ENCODE measurements around the gene FGR. TPM values are rescaled to one million over a fixed set of nuclear protein-coding genes. Genes with fewer than 3 reads are reported as not detected.

The FGR gene
- total and polyA plus RNA-seq, 2 experiments from 2014 or later = 0.53 to 0.56 TPM

DNA sequence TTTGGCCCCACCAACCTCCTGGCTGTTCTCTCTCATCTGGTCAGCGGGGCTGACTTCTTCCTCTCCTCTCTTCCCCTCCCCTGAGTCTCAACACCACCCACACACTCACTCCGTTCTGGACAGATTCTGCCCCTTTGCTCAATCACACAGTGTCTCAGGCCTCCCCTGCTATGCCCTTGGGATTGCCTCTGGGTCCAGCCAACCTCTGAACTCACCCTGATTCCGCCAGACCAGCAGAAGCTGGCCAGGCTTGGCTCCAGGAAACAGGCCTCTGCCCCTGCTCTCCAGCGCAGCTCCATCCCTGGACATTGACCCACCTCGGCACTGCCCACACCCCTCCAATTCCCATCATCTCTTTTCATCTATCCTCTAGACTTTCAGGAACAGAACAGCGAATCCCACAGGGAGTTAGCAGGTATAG lies 53.2 kb downstream of the FGR start (continued):
- TF ChIP-seq, protein P1, sequence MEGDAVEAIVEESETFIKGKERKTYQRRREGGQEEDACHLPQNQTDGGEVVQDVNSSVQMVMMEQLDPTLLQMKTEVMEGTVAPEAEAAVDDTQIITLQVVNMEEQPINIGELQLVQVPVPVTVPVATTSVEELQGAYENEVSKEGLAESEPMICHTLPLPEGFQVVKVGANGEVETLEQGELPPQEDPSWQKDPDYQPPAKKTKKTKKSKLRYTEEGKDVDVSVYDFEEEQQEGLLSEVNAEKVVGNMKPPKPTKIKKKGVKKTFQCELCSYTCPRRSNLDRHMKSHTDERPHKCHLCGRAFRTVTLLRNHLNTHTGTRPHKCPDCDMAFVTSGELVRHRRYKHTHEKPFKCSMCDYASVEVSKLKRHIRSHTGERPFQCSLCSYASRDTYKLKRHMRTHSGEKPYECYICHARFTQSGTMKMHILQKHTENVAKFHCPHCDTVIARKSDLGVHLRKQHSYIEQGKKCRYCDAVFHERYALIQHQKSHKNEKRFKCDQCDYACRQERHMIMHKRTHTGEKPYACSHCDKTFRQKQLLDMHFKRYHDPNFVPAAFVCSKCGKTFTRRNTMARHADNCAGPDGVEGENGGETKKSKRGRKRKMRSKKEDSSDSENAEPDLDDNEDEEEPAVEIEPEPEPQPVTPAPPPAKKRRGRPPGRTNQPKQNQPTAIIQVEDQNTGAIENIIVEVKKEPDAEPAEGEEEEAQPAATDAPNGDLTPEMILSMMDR (conservative IDR thresholded peaks at IDR 0.05; ENCODE audit: low read depth in 2 of 2) = no peak
- TF ChIP-seq JUNB (IDR thresholded peaks at IDR 0.05; ENCODE audit: unreplicated experiment) (no peak), POLR2AphosphoS5 (IDR thresholded peaks at IDR 0.05; ENCODE audit: low read depth) (no peak), ZNF114 (CRISPR knock-in tag; IDR thresholded peaks at IDR 0.05) (no peak)
- TF ChIP-seq, protein P2, sequence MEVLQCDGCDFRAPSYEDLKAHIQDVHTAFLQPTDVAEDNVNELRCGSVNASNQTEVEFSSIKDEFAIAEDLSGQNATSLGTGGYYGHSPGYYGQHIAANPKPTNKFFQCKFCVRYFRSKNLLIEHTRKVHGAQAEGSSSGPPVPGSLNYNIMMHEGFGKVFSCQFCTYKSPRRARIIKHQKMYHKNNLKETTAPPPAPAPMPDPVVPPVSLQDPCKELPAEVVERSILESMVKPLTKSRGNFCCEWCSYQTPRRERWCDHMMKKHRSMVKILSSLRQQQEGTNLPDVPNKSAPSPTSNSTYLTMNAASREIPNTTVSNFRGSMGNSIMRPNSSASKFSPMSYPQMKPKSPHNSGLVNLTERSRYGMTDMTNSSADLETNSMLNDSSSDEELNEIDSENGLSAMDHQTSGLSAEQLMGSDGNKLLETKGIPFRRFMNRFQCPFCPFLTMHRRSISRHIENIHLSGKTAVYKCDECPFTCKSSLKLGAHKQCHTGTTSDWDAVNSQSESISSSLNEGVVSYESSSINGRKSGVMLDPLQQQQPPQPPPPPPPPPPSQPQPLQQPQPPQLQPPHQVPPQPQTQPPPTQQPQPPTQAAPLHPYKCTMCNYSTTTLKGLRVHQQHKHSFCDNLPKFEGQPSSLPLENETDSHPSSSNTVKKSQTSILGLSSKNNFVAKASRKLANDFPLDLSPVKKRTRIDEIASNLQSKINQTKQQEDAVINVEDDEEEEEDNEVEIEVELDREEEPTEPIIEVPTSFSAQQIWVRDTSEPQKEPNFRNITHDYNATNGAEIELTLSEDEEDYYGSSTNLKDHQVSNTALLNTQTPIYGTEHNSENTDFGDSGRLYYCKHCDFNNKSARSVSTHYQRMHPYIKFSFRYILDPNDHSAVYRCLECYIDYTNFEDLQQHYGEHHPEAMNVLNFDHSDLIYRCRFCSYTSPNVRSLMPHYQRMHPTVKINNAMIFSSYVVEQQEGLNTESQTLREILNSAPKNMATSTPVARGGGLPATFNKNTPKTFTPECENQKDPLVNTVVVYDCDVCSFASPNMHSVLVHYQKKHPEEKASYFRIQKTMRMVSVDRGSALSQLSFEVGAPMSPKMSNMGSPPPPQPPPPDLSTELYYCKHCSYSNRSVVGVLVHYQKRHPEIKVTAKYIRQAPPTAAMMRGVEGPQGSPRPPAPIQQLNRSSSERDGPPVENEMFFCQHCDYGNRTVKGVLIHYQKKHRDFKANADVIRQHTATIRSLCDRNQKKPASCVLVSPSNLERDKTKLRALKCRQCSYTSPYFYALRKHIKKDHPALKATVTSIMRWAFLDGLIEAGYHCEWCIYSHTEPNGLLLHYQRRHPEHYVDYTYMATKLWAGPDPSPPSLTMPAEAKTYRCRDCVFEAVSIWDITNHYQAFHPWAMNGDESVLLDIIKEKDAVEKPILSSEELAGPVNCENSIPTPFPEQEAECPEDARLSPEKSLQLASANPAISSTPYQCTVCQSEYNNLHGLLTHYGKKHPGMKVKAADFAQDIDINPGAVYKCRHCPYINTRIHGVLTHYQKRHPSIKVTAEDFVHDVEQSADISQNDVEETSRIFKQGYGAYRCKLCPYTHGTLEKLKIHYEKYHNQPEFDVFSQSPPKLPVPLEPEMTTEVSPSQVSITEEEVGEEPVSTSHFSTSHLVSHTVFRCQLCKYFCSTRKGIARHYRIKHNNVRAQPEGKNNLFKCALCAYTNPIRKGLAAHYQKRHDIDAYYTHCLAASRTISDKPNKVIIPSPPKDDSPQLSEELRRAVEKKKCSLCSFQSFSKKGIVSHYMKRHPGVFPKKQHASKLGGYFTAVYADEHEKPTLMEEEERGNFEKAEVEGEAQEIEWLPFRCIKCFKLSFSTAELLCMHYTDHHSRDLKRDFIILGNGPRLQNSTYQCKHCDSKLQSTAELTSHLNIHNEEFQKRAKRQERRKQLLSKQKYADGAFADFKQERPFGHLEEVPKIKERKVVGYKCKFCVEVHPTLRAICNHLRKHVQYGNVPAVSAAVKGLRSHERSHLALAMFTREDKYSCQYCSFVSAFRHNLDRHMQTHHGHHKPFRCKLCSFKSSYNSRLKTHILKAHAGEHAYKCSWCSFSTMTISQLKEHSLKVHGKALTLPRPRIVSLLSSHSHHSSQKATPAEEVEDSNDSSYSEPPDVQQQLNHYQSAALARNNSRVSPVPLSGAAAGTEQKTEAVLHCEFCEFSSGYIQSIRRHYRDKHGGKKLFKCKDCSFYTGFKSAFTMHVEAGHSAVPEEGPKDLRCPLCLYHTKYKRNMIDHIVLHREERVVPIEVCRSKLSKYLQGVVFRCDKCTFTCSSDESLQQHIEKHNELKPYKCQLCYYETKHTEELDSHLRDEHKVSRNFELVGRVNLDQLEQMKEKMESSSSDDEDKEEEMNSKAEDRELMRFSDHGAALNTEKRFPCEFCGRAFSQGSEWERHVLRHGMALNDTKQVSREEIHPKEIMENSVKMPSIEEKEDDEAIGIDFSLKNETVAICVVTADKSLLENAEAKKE (CRISPR knock-in tag; IDR thresholded peaks at IDR 0.05) = no peak

DNA sequence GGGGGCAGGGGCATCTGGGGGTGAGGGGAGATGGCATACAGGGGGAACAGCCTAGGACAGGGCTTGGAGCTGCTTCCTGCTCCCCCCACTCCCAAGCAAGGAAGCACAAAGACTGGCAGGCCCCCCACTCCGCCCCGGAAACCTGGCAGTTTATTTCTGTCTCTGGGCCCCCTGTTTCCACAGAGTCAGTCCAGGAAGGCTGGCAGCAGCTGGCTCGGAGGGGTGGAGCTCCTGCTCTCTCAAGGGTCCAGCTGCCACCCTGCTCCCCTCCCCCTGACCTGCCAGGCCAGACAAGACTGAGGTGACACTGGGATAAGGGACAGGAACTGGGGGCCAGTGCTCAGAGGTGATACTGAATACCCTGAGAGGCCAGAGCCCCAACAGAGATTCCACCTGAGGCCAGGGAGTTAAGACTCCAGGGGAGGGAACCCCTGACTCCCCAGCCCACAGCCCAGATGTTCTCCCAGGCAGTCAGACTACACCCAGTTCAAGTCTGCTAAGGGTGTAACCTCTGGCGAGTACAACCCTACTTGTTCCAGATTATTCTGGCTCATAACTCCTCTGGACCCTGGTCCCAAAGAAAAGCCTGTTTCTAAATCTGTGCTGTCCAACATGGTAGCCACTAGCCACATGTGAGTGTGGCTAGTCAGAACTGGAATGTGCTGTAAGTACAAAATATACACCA lies 57.3 kb downstream of the FGR start:
- DNase-seq (ENCODE audit: low spot score) (no peak), ATAC-seq (no peak)
- no peak overlapping the region for H3K4me3 ChIP-seq
- H3K9me2 ChIP-seq (ENCODE audit: insufficient read depth) = no peaks in the 10 kb centered on the region
- H3K4me1 ChIP-seq (ENCODE audit: insufficient read depth) = peaks cover 22% of the 10 kb centered on the region
- H3K27ac ChIP-seq (ENCODE audit: low read depth) = no peak overlapping the region
- Mint-ChIP-seq H3K36me3 (ENCODE audit: low read depth) (no peaks in the 10 kb centered on the region; the same call in 2 of the 3 replicates), H3K27ac (no peak overlapping the region), H3K27me3 (ENCODE audit: insufficient read depth, low read depth, poor library complexity) (peaks cover 10% of the 10 kb centered on the region), H3K4me3 (no peak overlapping the region), H3K4me1 (peaks cover 37% of the 10 kb centered on the region), H3K9me3 (no peaks in the 10 kb centered on the region; the same call in 2 of the 3 replicates)
- H3K27me3 ChIP-seq (ENCODE audit: insufficient read depth) = no peaks in the 10 kb centered on the region
- H3F3A ChIP-seq (replicated peaks; ENCODE audit: low read depth) = peaks cover 35% of the 10 kb centered on the region
- H3K4me2 ChIP-seq = no peak overlapping the region
- peaks cover 8% of the 10 kb centered on the region; the same call in 1 of the 2 replicates for H4K20me1 ChIP-seq (replicated peaks; ENCODE audit: insufficient read depth)
- peaks cover 34% of the 10 kb centered on the region for H3K79me2 ChIP-seq (replicated peaks; ENCODE audit: insufficient read depth)
- no peaks in the 10 kb centered on the region for H3K36me3 ChIP-seq (ENCODE audit: insufficient read depth)
- no peak overlapping the region for H2AFZ ChIP-seq
- TF ChIP-seq CREB1 (CRISPR knock-in tag; IDR thresholded peaks at IDR 0.05; ENCODE audit: low read depth) (no peak), ZNF331 (CRISPR knock-in tag; IDR thresholded peaks at IDR 0.05; ENCODE audit: low read depth) (no peak), ZNF114 (CRISPR knock-in tag; IDR thresholded peaks at IDR 0.05) (no peak), STAT1 (IDR thresholded peaks at IDR 0.05; ENCODE audit: unreplicated experiment) (no peak), NANOG (IDR thresholded peaks at IDR 0.05; ENCODE audit: borderline replicate concordance) (no peak)
- TF ChIP-seq, protein P1 (conservative IDR thresholded peaks at IDR 0.05; ENCODE audit: low read depth in 2 of 2) = no peak

Data from GM23338 (cell line).